ENCODE measurements around the gene C1QTNF6. TPM values are rescaled to one million over a fixed set of nuclear protein-coding genes. Genes with fewer than 3 reads are reported as not detected.

The C1QTNF6 gene
- total and polyA plus RNA-seq, 2 donors (not counting 3 experiments of a cell fraction or from before 2014, with no cell fraction given) = 20.2 to 27.6 TPM

- Histone ChIP-seq H3K4me1 (ENCODE audit: control insufficient read depth, extremely low read depth, insufficient read depth, low read length) (no peaks in the 10 kb centered on the region), H3K9ac (replicated peaks; ENCODE audit: extremely low read depth, insufficient read depth, low read length) (no peak overlapping the region), H3K36me3 (ENCODE audit: control insufficient read depth in 2 of 2, extremely low read depth in 1 of 2, insufficient read depth in 2 of 2, low read length in 2 of 2) (no peaks in the 10 kb centered on the region), H3K27me3 (ENCODE audit: control insufficient read depth in 2 of 2, insufficient read depth in 2 of 2, low read length in 2 of 2) (no peaks in the 10 kb centered on the region), H4K20me1 (replicated peaks; ENCODE audit: control insufficient read depth, extremely low read depth, insufficient read depth, low read length) (no peaks in the 10 kb centered on the region), H3K4me2 (ENCODE audit: insufficient read depth, low read length) (no peak overlapping the region), H3K4me3 (replicated peaks in 1 of 3; ENCODE audit: insufficient read depth in 1 of 3, low read depth in 1 of 3, low read length in 3 of 3) (no peak overlapping the region), H3K9me3 (replicated peaks; ENCODE audit: control insufficient read depth, insufficient read depth, low read length) (no peaks in the 10 kb centered on the region), H3K79me2 (ENCODE audit: control insufficient read depth, insufficient read depth, low read length) (no peaks in the 10 kb centered on the region), H2AFZ (ENCODE audit: low read depth, low read length) (no peak overlapping the region), H3K27ac (ENCODE audit: insufficient read depth, low read depth, low read length) (no peak overlapping the region), H3K9me1 (replicated peaks; ENCODE audit: control insufficient read depth, extremely low read depth, insufficient read depth, low read length) (no peaks in the 10 kb centered on the region)
- BruUV-seq (replicated peaks) = no TSS peak
- TF ChIP-seq POLR2A (IDR thresholded peaks at IDR 0.05; ENCODE audit: low read depth, low read length) = no peak
- no peak for TF ChIP-seq MYC (IDR thresholded peaks at IDR 0.05; ENCODE audit: low read depth, low read length)
- no peak for TF ChIP-seq GATA2 (IDR thresholded peaks at IDR 0.05; ENCODE audit: insufficient read depth, insufficient read length, low read depth, low read length)
- TF ChIP-seq CTCF (IDR thresholded peaks at IDR 0.05; ENCODE audit: extremely low read depth in 1 of 2, insufficient read depth in 1 of 2, low read depth in 1 of 2, low read length in 2 of 2) = no peak
- no peak for DNase-seq (ENCODE audit: low read depth, low spot score)
- intact Hi-C loops (cut with micrococcal nuclease) (no loop called here), dilution Hi-C loops (cut with MboI; ENCODE audit: extremely low pct_ligation_motif_present, low sequenced_read_pairs) (no loop called here)
- ChIA-PET CTCF (interaction anchor here (1.0 to 4.1 kb wide), 3 partner anchors 22 to 35 kb away, joined by 3 to 69 read pairs (median 41); no protein-coding TSS in a partner anchor), POLR2A (no interaction called here)
- FAIRE-seq = no peak
These were observed 23.0 kb downstream of the C1QTNF6 start for GRCh38 chr22:37165066-37165465.

GRCh38 chr22:37164505-37164887 lies 23.6 kb downstream of the C1QTNF6 start:
- Histone ChIP-seq H3K27ac (ENCODE audit: insufficient read depth, low read depth, low read length) (no peak overlapping the region), H4K20me1 (replicated peaks; ENCODE audit: control insufficient read depth, extremely low read depth, insufficient read depth, low read length) (no peaks in the 10 kb centered on the region), H3K9me3 (replicated peaks; ENCODE audit: control insufficient read depth, insufficient read depth, low read length) (no peaks in the 10 kb centered on the region), H3K27me3 (ENCODE audit: control insufficient read depth in 2 of 2, insufficient read depth in 2 of 2, low read length in 2 of 2) (no peaks in the 10 kb centered on the region), H3K36me3 (ENCODE audit: control insufficient read depth in 2 of 2, extremely low read depth in 1 of 2, insufficient read depth in 2 of 2, low read length in 2 of 2) (no peaks in the 10 kb centered on the region), H3K4me3 (replicated peaks in 1 of 3; ENCODE audit: insufficient read depth in 1 of 3, low read depth in 1 of 3, low read length in 3 of 3) (no peak overlapping the region), H3K9ac (replicated peaks; ENCODE audit: extremely low read depth, insufficient read depth, low read length) (no peak overlapping the region), H3K9me1 (replicated peaks; ENCODE audit: control insufficient read depth, extremely low read depth, insufficient read depth, low read length) (no peaks in the 10 kb centered on the region), H3K4me1 (ENCODE audit: control insufficient read depth, extremely low read depth, insufficient read depth, low read length) (no peaks in the 10 kb centered on the region), H2AFZ (ENCODE audit: low read depth, low read length) (no peak overlapping the region), H3K4me2 (ENCODE audit: insufficient read depth, low read length) (no peak overlapping the region), H3K79me2 (ENCODE audit: control insufficient read depth, insufficient read depth, low read length) (no peaks in the 10 kb centered on the region)
- TF ChIP-seq MYC (IDR thresholded peaks at IDR 0.05; ENCODE audit: low read depth, low read length) = no peak
- TF ChIP-seq EZH2 (IDR thresholded peaks at IDR 0.05; ENCODE audit: borderline replicate concordance, low read depth, low read length, severe bottlenecking) = no peak
- TF ChIP-seq MAX (IDR thresholded peaks at IDR 0.05; ENCODE audit: insufficient read depth, insufficient read length) = no peak
- no peak for TF ChIP-seq CTCF (IDR thresholded peaks at IDR 0.05; ENCODE audit: extremely low read depth in 1 of 2, insufficient read depth in 1 of 2, low read depth in 1 of 2, low read length in 2 of 2)
- no peak for TF ChIP-seq POLR2A (IDR thresholded peaks at IDR 0.05; ENCODE audit: low read depth, low read length)
- no peak for TF ChIP-seq FOS (IDR thresholded peaks at IDR 0.05; ENCODE audit: borderline replicate concordance, insufficient read depth, low read length)
- TF ChIP-seq POLR2AphosphoS5 (IDR thresholded peaks at IDR 0.05; ENCODE audit: insufficient read depth, low read depth, low read length) = no peak
- TF ChIP-seq JUN (IDR thresholded peaks at IDR 0.05; ENCODE audit: borderline replicate concordance, insufficient read depth, insufficient read length, low read depth) = no peak
- no peak for TF ChIP-seq GATA2 (IDR thresholded peaks at IDR 0.05; ENCODE audit: insufficient read depth, insufficient read length, low read depth, low read length)
- DNase-seq (ENCODE audit: low read depth, low spot score) = no peak
- ChIA-PET POLR2A (no interaction called here), CTCF (interaction anchor here (3.5 kb wide), 1 partner anchor 35 kb away, joined by 41 read pairs; no protein-coding TSS in a partner anchor)
- FAIRE-seq = no peak
- BruUV-seq (replicated peaks) = no TSS peak
- dilution Hi-C loops (cut with MboI; ENCODE audit: extremely low pct_ligation_motif_present, low sequenced_read_pairs) = no loop called here
- intact Hi-C loops (cut with micrococcal nuclease) = no loop called here

Data from endothelial cell of umbilical vein (primary cell).